ENCODE data around the gene TMEM88. TPM values are rescaled to one million over a fixed set of nuclear protein-coding genes. Genes with fewer than 3 reads are reported as not detected.

TMEM88 gene
- total and polyA plus RNA-seq, 2 donors (not counting 1 experiment from before 2014, with no cell fraction given), result 5.1 to 9.5 TPM

GRCh38 chr17:7814969-7815368, 39.9 kb upstream of the TMEM88 start:
- no peaks in the 10 kb centered on the region for H3K79me2 ChIP-seq (ENCODE audit: control insufficient read depth, insufficient read depth, low read length)
- no peaks in the 10 kb centered on the region for H3K4me1 ChIP-seq (ENCODE audit: control insufficient read depth in 2 of 2, insufficient read depth in 2 of 2, low read length in 2 of 2)
- H3K4me3 ChIP-seq (ENCODE audit: control extremely low read depth in 1 of 5, extremely low read depth in 1 of 5, insufficient read depth in 1 of 5, low read depth in 2 of 5, low read length in 4 of 5), result no peak overlapping the region
- no peak overlapping the region for H3K4me3 Mint-ChIP-seq
- no peak for ATAC-seq (ENCODE audit: low read depth)
- H3K36me3 ChIP-seq (replicated peaks in 1 of 2; ENCODE audit: control extremely low read depth in 1 of 2, control insufficient read depth in 1 of 2, extremely low read depth in 1 of 2, insufficient read depth in 2 of 2, low read length in 1 of 2), result no peaks in the 10 kb centered on the region
- no peak for DNase-seq
- intact Hi-C loops (cut with micrococcal nuclease), result no loop called here
- TF ChIP-seq EZH2 (IDR thresholded peaks at IDR 0.05; ENCODE audit: borderline replicate concordance, insufficient read depth, low read depth, low read length, poor library complexity, severe bottlenecking) (no peak), CTCF (IDR thresholded peaks at IDR 0.05) (no peak)
- no peak overlapping the region for H3K27ac Mint-ChIP-seq
- ChIA-PET CTCF (interaction anchor here (2.2 kb wide), 1 partner anchor 72 kb away, joined by 6 read pairs; no protein-coding TSS in a partner anchor), POLR2A (no interaction called here)
- no peaks in the 10 kb centered on the region for H3K9me3 Mint-ChIP-seq (ENCODE audit: insufficient read depth)
- H3K9me3 ChIP-seq (ENCODE audit: control extremely low read depth in 1 of 3, control insufficient read depth in 2 of 3, insufficient read depth in 1 of 3, low read length in 2 of 3), result no peaks in the 10 kb centered on the region
- no peak overlapping the region for H2AFZ ChIP-seq (ENCODE audit: insufficient read depth, low read depth, low read length, poor library complexity, severe bottlenecking)
- WGBS (ENCODE audit: insufficient coverage), result 93% methylated on average over 2 of the region's 5 CpGs
- H3K9ac ChIP-seq (ENCODE audit: low read length), result no peak overlapping the region
- H4K20me1 ChIP-seq (ENCODE audit: control insufficient read depth, insufficient read depth, low read length, poor library complexity, severe bottlenecking), result no peaks in the 10 kb centered on the region
- H3K4me2 ChIP-seq (replicated peaks; ENCODE audit: low read depth, low read length, poor library complexity, severe bottlenecking), result no peak overlapping the region
- no peak overlapping the region for H3K27ac ChIP-seq (ENCODE audit: low read length in 2 of 2)
- H3K27me3 Mint-ChIP-seq, result peaks cover 13% of the 10 kb centered on the region
- no peaks in the 10 kb centered on the region for H3K27me3 ChIP-seq (replicated peaks in 1 of 4; ENCODE audit: control extremely low read depth in 1 of 4, control insufficient read depth in 3 of 4, insufficient read depth in 4 of 4, low read length in 3 of 4)
- H3K4me1 Mint-ChIP-seq, result no peaks in the 10 kb centered on the region

- TF ChIP-seq CTCF (IDR thresholded peaks at IDR 0.05) (no peak), EZH2 (IDR thresholded peaks at IDR 0.05; ENCODE audit: borderline replicate concordance, insufficient read depth, low read depth, low read length, poor library complexity, severe bottlenecking) (no peak)
- CTCF ChIA-PET, result interaction anchor here (0.6 to 2.2 kb wide), 2 partner anchors 74 to 271 kb away, joined by 3 to 6 read pairs; no protein-coding TSS in a partner anchor
- Mint-ChIP-seq H3K4me3 (no peak overlapping the region), H3K9me3 (ENCODE audit: insufficient read depth) (no peaks in the 10 kb centered on the region), H3K27me3 (peaks cover 9% of the 10 kb centered on the region), H3K4me1 (no peaks in the 10 kb centered on the region), H3K27ac (no peak overlapping the region)
- no peaks in the 10 kb centered on the region for H3K79me2 ChIP-seq (ENCODE audit: control insufficient read depth, insufficient read depth, low read length)
- H3K9me3 ChIP-seq (ENCODE audit: control extremely low read depth in 1 of 3, control insufficient read depth in 2 of 3, insufficient read depth in 1 of 3, low read length in 2 of 3), result no peaks in the 10 kb centered on the region
- H3K4me2 ChIP-seq (replicated peaks; ENCODE audit: low read depth, low read length, poor library complexity, severe bottlenecking), result no peak overlapping the region
- H3K9ac ChIP-seq (ENCODE audit: low read length), result no peak overlapping the region
- POLR2A ChIA-PET, result no interaction called here
- DNase-seq (no peak), ATAC-seq (ENCODE audit: low read depth) (no peak)
- H3K4me3 ChIP-seq (ENCODE audit: control extremely low read depth in 1 of 5, extremely low read depth in 1 of 5, insufficient read depth in 1 of 5, low read depth in 2 of 5, low read length in 4 of 5), result no peak overlapping the region
- H4K20me1 ChIP-seq (ENCODE audit: control insufficient read depth, insufficient read depth, low read length, poor library complexity, severe bottlenecking), result no peaks in the 10 kb centered on the region
- no peak overlapping the region for H3K27ac ChIP-seq (ENCODE audit: low read length in 2 of 2)
- no peaks in the 10 kb centered on the region for H3K4me1 ChIP-seq (ENCODE audit: control insufficient read depth in 2 of 2, insufficient read depth in 2 of 2, low read length in 2 of 2)
- no peaks in the 10 kb centered on the region for H3K27me3 ChIP-seq (replicated peaks in 1 of 4; ENCODE audit: control extremely low read depth in 1 of 4, control insufficient read depth in 3 of 4, insufficient read depth in 4 of 4, low read length in 3 of 4)
- intact Hi-C loops (cut with micrococcal nuclease), result no loop called here
- WGBS (ENCODE audit: insufficient coverage), result 93% methylated on average over 10 of the region's 10 CpGs
- H2AFZ ChIP-seq (ENCODE audit: insufficient read depth, low read depth, low read length, poor library complexity, severe bottlenecking), result no peak overlapping the region
- no peaks in the 10 kb centered on the region for H3K36me3 ChIP-seq (replicated peaks in 1 of 2; ENCODE audit: control extremely low read depth in 1 of 2, control insufficient read depth in 1 of 2, extremely low read depth in 1 of 2, insufficient read depth in 2 of 2, low read length in 1 of 2)
Observed at GRCh38 chr17:7816926-7817642, 37.8 kb upstream of the TMEM88 start.
